ENCODE measurements around the gene PRKRA. TPM values are rescaled to one million over a fixed set of nuclear protein-coding genes. Genes with fewer than 3 reads are reported as not detected.
"Not testable (repeated sequence)": the region's sequence is repeated elsewhere in the genome, so short reads cannot be mapped to it uniquely, and the experiment has no call there.

The PRKRA gene
- total and polyA plus RNA-seq, 9 donors = 34.2 to 57.8 (median 50.7) TPM

DNA sequence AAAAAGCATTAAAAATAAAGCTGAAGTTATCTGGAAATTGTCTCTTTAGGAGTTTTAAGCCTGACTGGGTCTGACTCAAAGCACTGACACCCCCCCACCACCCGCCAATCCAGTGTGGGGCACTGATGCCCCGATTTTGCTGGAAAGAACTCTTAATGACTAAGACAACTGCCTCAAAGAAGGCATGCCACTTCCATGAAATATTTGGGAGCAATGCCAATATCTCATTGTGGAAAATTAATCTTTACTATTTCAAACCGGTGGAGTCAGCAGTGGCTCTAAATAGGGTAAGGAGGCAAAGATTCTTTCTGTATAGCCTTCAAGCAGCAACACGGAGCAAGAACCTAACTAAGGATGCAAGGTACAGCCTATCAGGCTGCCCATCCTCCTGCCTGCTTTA lies 23.0 kb upstream of the PRKRA start:
- DNase-seq = no peak
- no peaks in the 10 kb centered on the region for H3K27me3 ChIP-seq
- no peak overlapping the region for H3K4me3 ChIP-seq

DNA sequence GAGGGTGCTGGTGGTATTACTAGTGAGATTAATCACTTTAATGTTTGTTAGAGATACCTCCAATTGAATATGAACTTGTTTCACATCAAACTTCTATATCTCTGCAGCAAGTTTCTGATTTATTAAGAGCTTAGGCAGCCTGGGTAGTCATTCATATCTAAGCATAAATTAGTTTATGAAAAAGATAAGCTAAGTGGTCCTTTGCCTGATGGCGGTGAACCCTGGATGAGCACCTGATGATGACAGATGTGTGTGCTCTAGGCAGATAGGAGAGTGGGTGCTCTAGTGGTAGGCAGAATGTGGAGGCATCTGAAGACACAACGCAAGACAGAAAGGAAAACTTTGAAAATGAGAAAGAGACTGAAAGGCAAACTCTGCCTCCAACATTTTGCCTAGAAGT lies 22.4 kb upstream of the PRKRA start:
- Histone ChIP-seq H3K36me3 (no peaks in the 10 kb centered on the region), H3K27ac (no peak overlapping the region), H3K4me1 (ENCODE audit: insufficient read depth) (no peaks in the 10 kb centered on the region), H3K9me3 (no peaks in the 10 kb centered on the region), H3K4me3 (no peak overlapping the region), H3K27me3 (no peaks in the 10 kb centered on the region)
- no peak for DNase-seq
- WGBS, 3 donors = 94 to 96% (median 96%) methylated on average over 2 of the region's 2 CpGs
- intact Hi-C loops (cut with DNase I) = no loop called here
- no peak for TF ChIP-seq POLR2A (IDR thresholded peaks at IDR 0.05)
- TF ChIP-seq, protein P1, sequence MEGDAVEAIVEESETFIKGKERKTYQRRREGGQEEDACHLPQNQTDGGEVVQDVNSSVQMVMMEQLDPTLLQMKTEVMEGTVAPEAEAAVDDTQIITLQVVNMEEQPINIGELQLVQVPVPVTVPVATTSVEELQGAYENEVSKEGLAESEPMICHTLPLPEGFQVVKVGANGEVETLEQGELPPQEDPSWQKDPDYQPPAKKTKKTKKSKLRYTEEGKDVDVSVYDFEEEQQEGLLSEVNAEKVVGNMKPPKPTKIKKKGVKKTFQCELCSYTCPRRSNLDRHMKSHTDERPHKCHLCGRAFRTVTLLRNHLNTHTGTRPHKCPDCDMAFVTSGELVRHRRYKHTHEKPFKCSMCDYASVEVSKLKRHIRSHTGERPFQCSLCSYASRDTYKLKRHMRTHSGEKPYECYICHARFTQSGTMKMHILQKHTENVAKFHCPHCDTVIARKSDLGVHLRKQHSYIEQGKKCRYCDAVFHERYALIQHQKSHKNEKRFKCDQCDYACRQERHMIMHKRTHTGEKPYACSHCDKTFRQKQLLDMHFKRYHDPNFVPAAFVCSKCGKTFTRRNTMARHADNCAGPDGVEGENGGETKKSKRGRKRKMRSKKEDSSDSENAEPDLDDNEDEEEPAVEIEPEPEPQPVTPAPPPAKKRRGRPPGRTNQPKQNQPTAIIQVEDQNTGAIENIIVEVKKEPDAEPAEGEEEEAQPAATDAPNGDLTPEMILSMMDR (IDR thresholded peaks at IDR 0.05) = no peak

More for the DNA sequence above, 23.0 kb upstream of the PRKRA start:
- H3K9me3 ChIP-seq = no peaks in the 10 kb centered on the region
- no peaks in the 10 kb centered on the region for H3K4me1 ChIP-seq (ENCODE audit: insufficient read depth)
- intact Hi-C loops (cut with DNase I) = no loop called here
- no peaks in the 10 kb centered on the region for H3K36me3 ChIP-seq
- H3K27ac ChIP-seq = no peak overlapping the region
- TF ChIP-seq, protein P1 (IDR thresholded peaks at IDR 0.05) = no peak
- no peak for TF ChIP-seq EP300 (IDR thresholded peaks at IDR 0.05)
- TF ChIP-seq POLR2A (IDR thresholded peaks at IDR 0.05) = no peak
- 62 to 63% (median 63%) methylated on average over 4 of the region's 4 CpGs for WGBS, 3 donors

GRCh38 chr2:178471313-178471712 lies 20.3 kb upstream of the PRKRA start:
- H3K4me3 ChIP-seq; H3K9me3 ChIP-seq; H3K4me1 ChIP-seq (ENCODE audit: insufficient read depth); H3K27ac ChIP-seq; intact Hi-C loops (cut with DNase I); H3K27me3 ChIP-seq; H3K36me3 ChIP-seq; DNase-seq: not testable (repeated sequence)
- WGBS, 3 donors = 83 to 91% (median 85%) methylated on average over 5 of the region's 5 CpGs

GRCh38 chr2:178469219-178469849 lies 18.4 kb upstream of the PRKRA start:
- Histone ChIP-seq H3K9me3 (no peaks in the 10 kb centered on the region), H3K27me3 (no peaks in the 10 kb centered on the region), H3K36me3 (no peaks in the 10 kb centered on the region), H3K4me1 (ENCODE audit: insufficient read depth) (no peaks in the 10 kb centered on the region), H3K4me3 (no peak overlapping the region), H3K27ac (no peak overlapping the region)
- 84 to 91% (median 88%) methylated on average over 7 of the region's 7 CpGs for WGBS, 3 donors
- intact Hi-C loops (cut with DNase I) = no loop called here
- DNase-seq = no peak
- TF ChIP-seq EP300 (IDR thresholded peaks at IDR 0.05) = no peak
- TF ChIP-seq, protein P1 (IDR thresholded peaks at IDR 0.05) = no peak
- TF ChIP-seq POLR2A (IDR thresholded peaks at IDR 0.05) = no peak

- Histone ChIP-seq H3K27me3 (no peaks in the 10 kb centered on the region), H3K4me3 (no peak overlapping the region), H3K36me3 (no peaks in the 10 kb centered on the region), H3K27ac (no peak overlapping the region), H3K9me3 (no peaks in the 10 kb centered on the region), H3K4me1 (ENCODE audit: insufficient read depth) (peaks cover 1% of the 10 kb centered on the region)
- TF ChIP-seq POLR2A (IDR thresholded peaks at IDR 0.05) = no peak
- no peak for TF ChIP-seq EP300 (IDR thresholded peaks at IDR 0.05)
- TF ChIP-seq, protein P1 (IDR thresholded peaks at IDR 0.05) = no peak
- intact Hi-C loops (cut with DNase I) = no loop called here
- 89 to 91% (median 90%) methylated on average over 11 of the region's 11 CpGs for WGBS, 3 donors
- no peak for DNase-seq
Measured at GRCh38 chr2:178457390-178457886, 6.5 kb upstream of the PRKRA start.
